AG20443 (cell line): ENCODE measurements around the gene NECTIN3.

Experiments
- DNase-seq: peaks from one replicate; pipeline ENCODE4 v3.0.0; 2012; ENCODE audit warnings: low spot score, mixed read lengths

Gene NECTIN3

GRCh38 chr3:111081008-111081545 is 9.5 kb downstream of the NECTIN3 start:
- DNase-seq = peak; percentile 43

GRCh38 chr3:111084911-111085310 is 13.3 kb downstream of the NECTIN3 start:
- no peak for DNase-seq

GRCh38 chr3:111087924-111088469 is 16.4 kb downstream of the NECTIN3 start:
- no peak for DNase-seq

- no peak for DNase-seq
Observed at GRCh38 chr3:111096487-111097209, 25.0 kb downstream of the NECTIN3 start.

GRCh38 chr3:111103807-111104206 is 32.2 kb downstream of the NECTIN3 start:
- no peak for DNase-seq

- no peak for DNase-seq
Observed at GRCh38 chr3:111106993-111107661, 35.5 kb downstream of the NECTIN3 start.

GRCh38 chr3:111107662-111108035 is 36.0 kb downstream of the NECTIN3 start:
- no peak for DNase-seq

- DNase-seq = no peak
Observed at GRCh38 chr3:111112913-111113312, 41.3 kb downstream of the NECTIN3 start.

- no peak for DNase-seq
Observed at GRCh38 chr3:111128884-111129283, 57.3 kb downstream of the NECTIN3 start.

GRCh38 chr3:111130827-111131226 is 59.2 kb downstream of the NECTIN3 start:
- DNase-seq = no peak

GRCh38 chr3:111134302-111134701 is 62.7 kb downstream of the NECTIN3 start:
- no peak for DNase-seq

- DNase-seq = peak; percentile 46
Observed at GRCh38 chr3:111151438-111151837, 79.8 kb downstream of the NECTIN3 start.

GRCh38 chr3:111152496-111152895 is 80.9 kb downstream of the NECTIN3 start:
- DNase-seq = no peak

GRCh38 chr3:111156517-111156916 is 84.9 kb downstream of the NECTIN3 start:
- DNase-seq = no peak

- no peak for DNase-seq
Observed at GRCh38 chr3:111159391-111159790, 87.8 kb downstream of the NECTIN3 start.

- DNase-seq = no peak
Observed at GRCh38 chr3:111164621-111165020, 93.0 kb downstream of the NECTIN3 start.

- DNase-seq = no peak
Observed at GRCh38 chr3:111165411-111165810, 93.8 kb downstream of the NECTIN3 start.

GRCh38 chr3:111173328-111173900 is 101.8 kb downstream of the NECTIN3 start:
- DNase-seq = no peak

- DNase-seq = no peak
Observed at GRCh38 chr3:111173906-111174305, 102.3 kb downstream of the NECTIN3 start.

GRCh38 chr3:111190518-111190917 is 118.9 kb downstream of the NECTIN3 start:
- DNase-seq = no peak

GRCh38 chr3:111193472-111193871 is 121.9 kb downstream of the NECTIN3 start:
- DNase-seq = no peak

GRCh38 chr3:111194048-111194447 is 122.4 kb downstream of the NECTIN3 start:
- DNase-seq = no peak

- no peak for DNase-seq
Observed at GRCh38 chr3:111197485-111197884, 125.9 kb downstream of the NECTIN3 start.
